ENCODE data around the gene SLC7A9. TPM values are rescaled to one million over a fixed set of nuclear protein-coding genes. Genes with fewer than 3 reads are reported as not detected.

Gene SLC7A9
- total and polyA plus RNA-seq, 2 donors (not counting 1 experiment from before 2014, with no cell fraction given) = 0.17 TPM; not detected in 1

DNA sequence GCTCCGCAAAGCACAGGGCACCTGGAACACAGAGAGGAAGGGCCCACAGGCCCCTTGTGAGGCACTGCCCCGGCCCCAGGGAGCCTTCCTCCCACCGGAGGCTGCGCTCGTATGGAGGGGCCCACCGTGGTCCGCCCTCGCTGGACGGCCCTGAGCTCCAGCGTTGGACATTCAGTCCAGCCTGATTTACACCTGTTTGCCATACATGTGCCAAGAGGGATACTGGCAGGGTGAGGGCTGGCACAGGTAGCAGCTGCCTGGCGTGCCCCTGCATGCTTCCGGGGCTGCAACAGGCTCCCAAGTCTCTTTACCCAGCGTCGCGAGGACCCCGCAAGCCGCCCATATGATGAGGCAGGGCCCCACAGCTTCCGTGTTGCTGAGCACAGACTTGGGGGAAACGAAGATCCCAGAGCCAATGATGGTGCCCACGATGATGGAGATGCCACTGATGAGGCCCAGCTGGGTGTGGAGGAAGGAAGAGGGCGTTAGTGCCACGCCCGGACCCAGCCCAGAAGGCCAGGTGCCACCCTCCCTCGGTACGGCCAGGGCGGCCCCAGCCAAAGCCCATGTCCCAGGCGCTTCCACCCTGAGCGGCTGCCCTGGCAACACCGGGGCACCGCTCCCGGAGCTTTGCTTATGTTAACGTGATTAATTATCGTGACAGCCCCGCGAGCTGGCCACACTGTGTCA lies 5.1 kb downstream of the SLC7A9 start:
- Histone ChIP-seq H3K79me2 (ENCODE audit: control insufficient read depth, insufficient read depth, low read length) (no peaks in the 10 kb centered on the region), H3K9me3 (ENCODE audit: control insufficient read depth, insufficient read depth, low read depth, low read length) (no peaks in the 10 kb centered on the region), H3K4me3 (replicated peaks in 1 of 4; ENCODE audit: control extremely low read depth in 1 of 4, insufficient read depth in 1 of 4, low read depth in 3 of 4, low read length in 4 of 4) (no peak overlapping the region), H4K20me1 (ENCODE audit: control insufficient read depth, extremely low read depth, insufficient read depth, low read length) (no peaks in the 10 kb centered on the region), H3K27me3 (ENCODE audit: control insufficient read depth, insufficient read depth, low read length) (no peaks in the 10 kb centered on the region), H3K4me2 (ENCODE audit: extremely low read depth, insufficient read depth, low read length) (no peak overlapping the region), H2AFZ (ENCODE audit: low read length) (no peak overlapping the region), H3K27ac (ENCODE audit: insufficient read depth, low read length) (no peak overlapping the region), H3K36me3 (ENCODE audit: control insufficient read depth, insufficient read depth, low read length) (no peaks in the 10 kb centered on the region), H3K4me1 (ENCODE audit: control insufficient read depth, extremely low read depth, insufficient read depth, low read length) (no peaks in the 10 kb centered on the region), H3K9ac (ENCODE audit: insufficient read depth, low read length) (no peak overlapping the region)
- no peak for DNase-seq (ENCODE audit: low read depth in 2 of 2)
- TF ChIP-seq, protein P1, sequence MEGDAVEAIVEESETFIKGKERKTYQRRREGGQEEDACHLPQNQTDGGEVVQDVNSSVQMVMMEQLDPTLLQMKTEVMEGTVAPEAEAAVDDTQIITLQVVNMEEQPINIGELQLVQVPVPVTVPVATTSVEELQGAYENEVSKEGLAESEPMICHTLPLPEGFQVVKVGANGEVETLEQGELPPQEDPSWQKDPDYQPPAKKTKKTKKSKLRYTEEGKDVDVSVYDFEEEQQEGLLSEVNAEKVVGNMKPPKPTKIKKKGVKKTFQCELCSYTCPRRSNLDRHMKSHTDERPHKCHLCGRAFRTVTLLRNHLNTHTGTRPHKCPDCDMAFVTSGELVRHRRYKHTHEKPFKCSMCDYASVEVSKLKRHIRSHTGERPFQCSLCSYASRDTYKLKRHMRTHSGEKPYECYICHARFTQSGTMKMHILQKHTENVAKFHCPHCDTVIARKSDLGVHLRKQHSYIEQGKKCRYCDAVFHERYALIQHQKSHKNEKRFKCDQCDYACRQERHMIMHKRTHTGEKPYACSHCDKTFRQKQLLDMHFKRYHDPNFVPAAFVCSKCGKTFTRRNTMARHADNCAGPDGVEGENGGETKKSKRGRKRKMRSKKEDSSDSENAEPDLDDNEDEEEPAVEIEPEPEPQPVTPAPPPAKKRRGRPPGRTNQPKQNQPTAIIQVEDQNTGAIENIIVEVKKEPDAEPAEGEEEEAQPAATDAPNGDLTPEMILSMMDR (conservative IDR thresholded peaks at IDR 0.05 in 1 of 2, IDR thresholded peaks at IDR 0.05 in 1 of 2; ENCODE audit: low read depth in 1 of 2, low read length in 2 of 2) = no peak
- TF ChIP-seq EZH2 (IDR thresholded peaks at IDR 0.05; ENCODE audit: low read length, missing control alignments) = no peak

DNA sequence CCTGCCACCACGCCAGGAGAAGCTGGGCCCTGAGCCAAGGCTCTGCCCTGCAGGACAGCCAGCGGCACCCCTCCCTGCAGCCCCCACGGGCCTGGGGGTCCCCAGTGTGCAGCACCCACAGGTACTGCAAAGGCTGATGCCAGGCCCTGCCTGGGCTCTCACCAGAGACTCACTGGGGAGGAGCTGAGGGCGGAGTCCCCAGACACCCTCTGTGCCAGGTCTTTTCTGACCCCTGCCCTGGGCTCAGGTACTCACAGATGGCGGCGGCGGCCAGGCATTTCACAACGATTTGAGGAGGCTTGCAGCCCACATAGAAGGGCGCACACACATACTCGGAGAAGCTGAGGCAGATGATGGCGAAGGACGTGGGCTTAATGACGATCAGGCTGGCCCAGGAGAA lies 5.7 kb downstream of the SLC7A9 start:
- Histone ChIP-seq H3K36me3 (ENCODE audit: control insufficient read depth, insufficient read depth, low read length) (no peaks in the 10 kb centered on the region), H3K9ac (ENCODE audit: insufficient read depth, low read length) (no peak overlapping the region), H3K4me1 (ENCODE audit: control insufficient read depth, extremely low read depth, insufficient read depth, low read length) (no peaks in the 10 kb centered on the region), H3K27me3 (ENCODE audit: control insufficient read depth, insufficient read depth, low read length) (no peaks in the 10 kb centered on the region), H3K27ac (ENCODE audit: insufficient read depth, low read length) (no peak overlapping the region), H3K79me2 (ENCODE audit: control insufficient read depth, insufficient read depth, low read length) (no peaks in the 10 kb centered on the region), H3K9me3 (ENCODE audit: control insufficient read depth, insufficient read depth, low read depth, low read length) (no peaks in the 10 kb centered on the region), H4K20me1 (ENCODE audit: control insufficient read depth, extremely low read depth, insufficient read depth, low read length) (no peaks in the 10 kb centered on the region), H3K4me3 (replicated peaks in 1 of 4; ENCODE audit: control extremely low read depth in 1 of 4, insufficient read depth in 1 of 4, low read depth in 3 of 4, low read length in 4 of 4) (no peak overlapping the region), H2AFZ (ENCODE audit: low read length) (no peak overlapping the region), H3K4me2 (ENCODE audit: extremely low read depth, insufficient read depth, low read length) (no peak overlapping the region)
- no peak for DNase-seq (ENCODE audit: low read depth in 2 of 2)
- TF ChIP-seq, protein P1 (conservative IDR thresholded peaks at IDR 0.05 in 1 of 2, IDR thresholded peaks at IDR 0.05 in 1 of 2; ENCODE audit: low read depth in 1 of 2, low read length in 2 of 2) = no peak
- no peak for TF ChIP-seq EZH2 (IDR thresholded peaks at IDR 0.05; ENCODE audit: low read length, missing control alignments)

DNA sequence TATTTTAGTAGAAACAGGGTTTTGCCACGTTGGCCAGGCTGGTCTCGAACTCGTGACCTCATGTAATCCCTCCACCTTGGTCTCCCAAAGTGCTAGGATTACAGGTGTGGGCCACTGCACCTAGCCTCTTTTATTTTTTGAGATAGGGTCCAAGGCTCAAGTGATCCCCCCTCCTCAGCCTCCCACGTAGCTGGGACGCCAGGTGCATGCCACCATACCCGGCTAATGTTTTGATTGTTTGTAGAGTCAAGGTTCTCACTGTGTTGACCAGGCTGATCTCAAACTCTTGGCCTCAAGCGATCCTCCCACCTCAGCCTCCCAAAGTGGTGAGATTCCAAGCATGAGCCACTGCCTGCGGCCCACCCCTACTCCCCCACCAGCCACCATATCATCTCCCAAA lies 6.3 kb downstream of the SLC7A9 start:
- TF ChIP-seq EZH2 (IDR thresholded peaks at IDR 0.05; ENCODE audit: low read length, missing control alignments) = no peak
- TF ChIP-seq, protein P1 (conservative IDR thresholded peaks at IDR 0.05 in 1 of 2, IDR thresholded peaks at IDR 0.05 in 1 of 2; ENCODE audit: low read depth in 1 of 2, low read length in 2 of 2) = no peak
- H4K20me1 ChIP-seq (ENCODE audit: control insufficient read depth, extremely low read depth, insufficient read depth, low read length) = no peaks in the 10 kb centered on the region
- no peak overlapping the region for H3K9ac ChIP-seq (ENCODE audit: insufficient read depth, low read length)
- H3K36me3 ChIP-seq (ENCODE audit: control insufficient read depth, insufficient read depth, low read length) = no peaks in the 10 kb centered on the region
- no peak overlapping the region for H2AFZ ChIP-seq (ENCODE audit: low read length)
- H3K9me3 ChIP-seq (ENCODE audit: control insufficient read depth, insufficient read depth, low read depth, low read length) = no peaks in the 10 kb centered on the region
- H3K4me2 ChIP-seq (ENCODE audit: extremely low read depth, insufficient read depth, low read length) = no peak overlapping the region
- no peaks in the 10 kb centered on the region for H3K79me2 ChIP-seq (ENCODE audit: control insufficient read depth, insufficient read depth, low read length)
- H3K4me1 ChIP-seq (ENCODE audit: control insufficient read depth, extremely low read depth, insufficient read depth, low read length) = no peaks in the 10 kb centered on the region
- no peaks in the 10 kb centered on the region for H3K27me3 ChIP-seq (ENCODE audit: control insufficient read depth, insufficient read depth, low read length)
- DNase-seq (ENCODE audit: low read depth in 2 of 2) = no peak
- no peak overlapping the region for H3K4me3 ChIP-seq (replicated peaks in 1 of 4; ENCODE audit: control extremely low read depth in 1 of 4, insufficient read depth in 1 of 4, low read depth in 3 of 4, low read length in 4 of 4)
- H3K27ac ChIP-seq (ENCODE audit: insufficient read depth, low read length) = no peak overlapping the region
